H1 (cell line): Measurements from ENCODE around the gene NLGN4X. TPM values are rescaled to one million over a fixed set of nuclear protein-coding genes. Genes with fewer than 3 reads are reported as not detected.
A peak's percentile ranks its signal among the peaks of the same experiment; 100 is the strongest.

Source experiments
- CTCF ChIA-PET: fragments of 300-600 bp; sonication (Branson Sonifier 250); formaldehyde crosslinking; loops from one replicate; lab custom pipeline; 2021; ENCODE audit not compliant: partially characterized antibody; lab: Charles Lee
- POLR2A ChIA-PET: fragments of 300-600 bp; sonication (Branson Sonifier 250); formaldehyde crosslinking; loops from one replicate; lab custom pipeline; 2021; ENCODE audit warnings: inconsistent platforms; ENCODE audit not compliant: partially characterized antibody; lab: Charles Lee
- DNase-seq, 2 experiments: peaks; one replicate each; pipeline versions ENCODE4 v3.0.0 to v3.0.0-alpha.2; 2010 to 2022; ENCODE audit warnings: low spot score in 2 of 2, low read depth in 1 of 2, mixed read lengths in 1 of 2
- FAIRE-seq: peaks from 2 replicates; lab custom pipeline; 2011; peaks lifted over from hg19 to GRCh38; lab: Jason Lieb, UNC
- H2AFZ ChIP-seq: 2 replicates; pipeline ENCODE4 v1.8.1; 2012; ENCODE audit warnings: low read length, inconsistent platforms
- H2AK5ac ChIP-seq: 2 replicates; pipeline ENCODE4 v1.6.1; 2013; ENCODE audit warnings: low read depth, low read length
- H2BK120ac ChIP-seq: replicated peaks from 2 replicates; pipeline ENCODE3; 2013; ENCODE audit warnings: low read depth, low read length, inconsistent platforms
- H2BK12ac ChIP-seq: 2 replicates; pipeline ENCODE4 v1.6.1; 2013; ENCODE audit warnings: low read depth, low read length
- H2BK15ac ChIP-seq: 2 replicates; pipeline ENCODE4 v1.6.1; 2013; ENCODE audit warnings: low read length
- H2BK20ac ChIP-seq: 2 replicates; pipeline ENCODE4 v1.6.1; 2013; ENCODE audit warnings: low read length
- H2BK5ac ChIP-seq: 2 replicates; pipeline ENCODE4 v1.6.1; 2013; ENCODE audit warnings: low read depth, low read length
- H3K14ac ChIP-seq: 2 replicates; pipeline ENCODE4 v1.6.1; 2013; ENCODE audit warnings: inconsistent platforms; ENCODE audit not compliant: insufficient read length
- H3K18ac ChIP-seq: 2 replicates; pipeline ENCODE4 v1.6.1; 2013; ENCODE audit warnings: low read length; ENCODE audit errors: extremely low read depth
- H3K23ac ChIP-seq: 2 replicates; pipeline ENCODE4 v1.6.1; 2013; ENCODE audit warnings: inconsistent platforms; ENCODE audit not compliant: insufficient read length
- H3K23me2 ChIP-seq: 2 replicates; pipeline ENCODE4 v1.6.1; 2013; ENCODE audit warnings: low read depth, low read length
- H3K27ac ChIP-seq: 2 replicates; pipeline ENCODE4 v1.6.1; 2011; ENCODE audit warnings: low read depth, low read length, inconsistent platforms
- H3K27me3 ChIP-seq, 4 experiments: replicated peaks in 1 of 4; 1 replicate in 1 of 4; 2 replicates in 3 of 4; pipeline versions ENCODE4 v1.6.1 to v1.8.1; 2011 to 2013; ENCODE audit warnings: low read length in 3 of 4, mild to moderate bottlenecking in 3 of 4, inconsistent platforms in 2 of 4, mixed read lengths in 2 of 4, moderate library complexity in 1 of 4; ENCODE audit not compliant: control insufficient read depth in 3 of 4, insufficient read depth in 3 of 4; ENCODE audit errors: extremely low read depth in 1 of 4
- H3K36me3 ChIP-seq, 4 experiments: 2 replicates each; pipeline versions ENCODE4 v1.6.1 to v1.8.1; 2011 to 2013; ENCODE audit warnings: mild to moderate bottlenecking in 4 of 4, low read length in 3 of 4, moderate library complexity in 2 of 4, control low read depth in 1 of 4, inconsistent platforms in 1 of 4; ENCODE audit not compliant: insufficient read depth in 4 of 4, control insufficient read depth in 2 of 4
- H3K4ac ChIP-seq: replicated peaks from 2 replicates; pipeline ENCODE3; 2013; ENCODE audit warnings: low read length, low read depth, mixed read lengths, inconsistent platforms; ENCODE audit not compliant: insufficient read length
- H3K4me1 ChIP-seq, 4 experiments: replicated peaks in 1 of 4; 1 replicate in 1 of 4; 2 replicates in 3 of 4; pipeline versions ENCODE4 v1.6.1 to v1.8.1; 2011 to 2013; ENCODE audit warnings: low read length in 3 of 4, inconsistent platforms in 2 of 4, mixed read lengths in 1 of 4; ENCODE audit not compliant: insufficient read depth in 4 of 4, control insufficient read depth in 3 of 4
- H3K4me2 ChIP-seq, 2 experiments: 2 replicates each; pipeline versions ENCODE4 v1.6.1 to v1.8.1; 2011 to 2013; ENCODE audit warnings: low read depth in 2 of 2, low read length in 2 of 2, control low read depth in 1 of 2, inconsistent platforms in 1 of 2, mild to moderate bottlenecking in 1 of 2; ENCODE audit not compliant: insufficient read depth in 1 of 2
- H3K4me3 ChIP-seq, 4 experiments: fragments of 200-600, 300-600 bp in 1 of 4; sonication (generic), shearing (Covaris generic), sonication (Bioruptor Twin) in 1 of 4; 2 replicates each; pipeline versions ENCODE4 v1.5.1 to v1.8.1; 2011 to 2016; ENCODE audit warnings: low read length in 4 of 4, low read depth in 3 of 4, control low read depth in 2 of 4, inconsistent platforms in 2 of 4, mild to moderate bottlenecking in 2 of 4, mixed read lengths in 1 of 4, moderate library complexity in 1 of 4; ENCODE audit not compliant: insufficient read depth in 2 of 4; ENCODE audit errors: extremely low read depth in 1 of 4
- H3K56ac ChIP-seq: replicated peaks from 2 replicates; pipeline ENCODE3; 2013; ENCODE audit warnings: low read depth, mild to moderate bottlenecking, mixed read lengths, low read length, inconsistent platforms; ENCODE audit not compliant: insufficient read length
- H3K79me1 ChIP-seq: 2 replicates; pipeline ENCODE4 v1.6.1; 2013; ENCODE audit warnings: low read depth, low read length, control low read depth
- H3K79me2 ChIP-seq, 2 experiments: 2 replicates each; pipeline versions ENCODE4 v1.6.1 to v1.8.1; 2012 to 2013; ENCODE audit warnings: low read length in 2 of 2, mild to moderate bottlenecking in 2 of 2, inconsistent platforms in 1 of 2; ENCODE audit not compliant: insufficient read depth in 2 of 2, control insufficient read depth in 1 of 2
- H3K9ac ChIP-seq, 4 experiments: replicated peaks in 1 of 4; 1 replicate in 1 of 4; 2 replicates in 3 of 4; pipeline versions ENCODE4 v1.6.1 to v1.8.1; 2011 to 2013; ENCODE audit warnings: low read depth in 3 of 4, low read length in 3 of 4, control low read depth in 2 of 4, mild to moderate bottlenecking in 2 of 4, moderate library complexity in 2 of 4, inconsistent platforms in 1 of 4; ENCODE audit errors: extremely low read depth in 1 of 4
- H3K9me3 ChIP-seq, 2 experiments: 2 replicates each; pipeline versions ENCODE4 v1.6.1 to v1.8.1; 2012 to 2013; ENCODE audit warnings: mild to moderate bottlenecking in 2 of 2, moderate library complexity in 2 of 2, control low read depth in 1 of 2, inconsistent platforms in 1 of 2, low read depth in 1 of 2, low read length in 1 of 2, mixed read lengths in 1 of 2; ENCODE audit not compliant: insufficient read depth in 2 of 2
- H4K20me1 ChIP-seq, 2 experiments: replicated peaks in 1 of 2; 2 replicates each; pipeline versions ENCODE3 to v1.8.1; 2011 to 2013; ENCODE audit warnings: inconsistent platforms in 2 of 2, low read length in 2 of 2, mild to moderate bottlenecking in 1 of 2; ENCODE audit not compliant: insufficient read depth in 2 of 2, control insufficient read depth in 1 of 2
- H4K5ac ChIP-seq: 2 replicates; pipeline ENCODE4 v1.6.1; 2013; ENCODE audit warnings: low read length, low read depth, mixed read lengths, inconsistent platforms; ENCODE audit not compliant: insufficient read length
- H4K8ac ChIP-seq: 2 replicates; pipeline ENCODE4 v1.8.0; 2013; ENCODE audit warnings: mild to moderate bottlenecking, moderate library complexity, low read length, inconsistent platforms; ENCODE audit not compliant: insufficient read depth; ENCODE audit errors: extremely low read depth
- H4K91ac ChIP-seq: replicated peaks from 2 replicates; pipeline ENCODE3; 2013; ENCODE audit warnings: low read length, mixed read lengths, inconsistent platforms; ENCODE audit not compliant: insufficient read length
- SIX5 ChIP-seq: IDR thresholded peaks from 2 replicates; pipeline ENCODE4 v1.6.1; 2011; ENCODE audit warnings: mild to moderate bottlenecking, low read depth, low read length
- SUZ12 ChIP-seq: fragments of 200-600 bp; sonication (generic); IDR thresholded peaks from 2 replicates; pipeline ENCODE4 v1.6.1; 2012; ENCODE audit warnings: mild to moderate bottlenecking, inconsistent platforms, low read length, moderate library complexity, mixed read lengths
- TAF7 ChIP-seq: optimal IDR thresholded peaks from 2 replicates; pipeline ENCODE3; 2011; ENCODE audit warnings: low read depth, mild to moderate bottlenecking, inconsistent platforms, low read length, moderate library complexity, borderline replicate concordance
- WGBS, 2 experiments: shearing (Covaris generic) in 1 of 2; methylation state at CpG; one replicate each; pipeline versions ENCODE4 v1.1.6 to v1.1.7; 2013 to 2015; ENCODE audit warnings: low lambda C conversion rate in 2 of 2, mixed read lengths in 2 of 2, inconsistent platforms in 1 of 2, low coverage in 1 of 2, missing lambda C conversion rate in 1 of 2; ENCODE audit not compliant: insufficient replicate concordance in 2 of 2, insufficient coverage in 1 of 2, insufficient read length in 1 of 2; ENCODE audit errors: extremely low coverage in 1 of 2, missing lambda C conversion rate in 1 of 2; 5-methylcytosine and 5-hydroxymethylcytosine counted together
- polyA plus RNA-seq, 7 experiments: library from polyadenylated mRNA; depleted of rRNA in 3 of 7; stranded (reverse) in 5 of 7; unstranded in 2 of 7; fragments of >200 nt in 5 of 7; fragments of 200-250 nt in 2 of 7; gene quantifications; 1 replicate in 5 of 7; 2 replicates in 1 of 7; 4 replicates in 1 of 7; pipeline versions ENCODE4 v1.2.1 to v1.2.3, GENCODE V29; 2011 to 2013; ENCODE audit warnings: missing spikeins in 2 of 7, mixed read lengths in 2 of 7
- total RNA-seq: library from RNA; stranded (reverse); fragmentation: NEBNext Ultra II Directional; extraction: Animal tissue kit (Norgen Biotek cat#: 25700); gene quantifications from 2 replicates; pipeline ENCODE4 v1.2.1, GENCODE V29; 2021

The NLGN4X gene
- total and polyA plus RNA-seq, 2 of the 8 experiments (the other 6 are each of a cell fraction or from before 2014, with no cell fraction given): 104 to 124 TPM

GRCh38 chrX:6227935-6228334 is 732 bp downstream of the NLGN4X start:
- FAIRE-seq (no peak), DNase-seq (no peak)
- Histone ChIP-seq H2AK5ac (no peak overlapping the region), H2BK12ac (no peak overlapping the region), H3K23me2 (peaks cover 4% of the 10 kb centered on the region; the same call in 1 of the 2 replicates), H3K4me2 (peak overlapping the region; percentile 63 to 95), H3K4ac (no peak overlapping the region), H2BK15ac (no peak overlapping the region), H4K91ac (no peak overlapping the region), H2BK120ac (no peak overlapping the region), H3K23ac (no peak overlapping the region), H4K5ac (no peak overlapping the region), H3K36me3 (no peaks in the 10 kb centered on the region), H3K56ac (peak overlapping the region; percentile 28), H3K27me3 (no peaks in the 10 kb centered on the region), H3K4me1 (peaks cover 0 to 5% (median 0%) of the 10 kb centered on the region in 4 experiments; a peak in 1 of 7 replicates), H3K4me3 (peak overlapping the region; percentile 53 to 96 (median 73)), H2AFZ (no peak overlapping the region), H4K20me1 (no peaks in the 10 kb centered on the region), H3K79me2 (peaks cover 10 to 50% of the 10 kb centered on the region in 2 experiments), H3K27ac (no peak overlapping the region), H3K9ac (peak overlapping the region in 2 of 4 experiments; percentile 8 to 48; a peak in 2 of 7 replicates), H3K14ac (no peak overlapping the region), H3K79me1 (no peaks in the 10 kb centered on the region), H3K18ac (no peak overlapping the region; the same call in 1 of the 2 replicates), H2BK20ac (no peak overlapping the region), H4K8ac (no peak overlapping the region), H3K9me3 (no peaks in the 10 kb centered on the region), H2BK5ac (no peak overlapping the region)
- 0% methylated on average over 7 of the region's 8 CpGs; no CpG with 5 or more reads in 1 of the 2 experiments for WGBS, 2 experiments
- ChIA-PET CTCF (interaction anchor here (1.7 kb wide), 1 partner anchor 204 kb away, joined by 7 read pairs; no protein-coding TSS in a partner anchor), POLR2A (interaction anchor here (1.0 to 1.1 kb wide), 2 partner anchors 9 to 889 kb away, joined by 3 read pairs; no protein-coding TSS in a partner anchor)
- TF ChIP-seq TAF7 (no peak), SUZ12 (no peak), SIX5 (no peak)
